ENCODE measurements around the gene DISP3.

GRCh38 chr1:11561740-11562139 is 82.8 kb downstream of the DISP3 start:
- TF ChIP-seq CTCF (IDR thresholded peaks at IDR 0.05; ENCODE audit: borderline replicate concordance, extremely low read depth, low read length, poor library complexity, severe bottlenecking), result no peak
- no peak for TF ChIP-seq EZH2 (IDR thresholded peaks at IDR 0.05; ENCODE audit: borderline replicate concordance, low read depth, low read length, severe bottlenecking)

Data from DND-41 (cell line).